Heart right ventricle (tissue), 16 donors: Measurements from ENCODE around the gene OR14C36. TPM values are rescaled to one million over a fixed set of nuclear protein-coding genes. Genes with fewer than 3 reads are reported as not detected.

Source experiments
- ATAC-seq, 8 donors: fragments of 200-7000 bp; cut with Tn5 transposase; one replicate each; pipeline ENCODE4 v1.9.1; 2020; ENCODE audit warnings: mild to moderate bottlenecking in 8 of 8, moderate library complexity in 8 of 8, moderate number of reproducible peaks in 1 of 8
- DNase-seq, 2 donors: peaks; one replicate each; pipeline ENCODE4 v3.0.0-alpha.2; 2020
- H3K27ac ChIP-seq, 10 donors: fragments of 200-600 bp; sonication (generic) in 2 of 10; one replicate each; pipeline versions ENCODE4 v1.5.0 to v1.8.0; 2020 to 2022; ENCODE audit warnings: mild to moderate bottlenecking in 3 of 10
- H3K27me3 ChIP-seq, 7 donors: fragments of 200-600 bp; one replicate each; pipeline ENCODE4 v1.8.0; 2021 to 2022; ENCODE audit warnings: mild to moderate bottlenecking in 2 of 7
- H3K36me3 ChIP-seq, 9 donors: fragments of 200-600 bp; sonication (generic) in 1 of 9; one replicate each; pipeline versions ENCODE4 v1.5.0 to v1.8.0; 2020 to 2022; ENCODE audit warnings: mild to moderate bottlenecking in 2 of 9
- H3K4me1 ChIP-seq, 9 donors: fragments of 200-600 bp; sonication (generic) in 1 of 9; one replicate each; pipeline versions ENCODE4 v1.5.0 to v1.8.0; 2020 to 2022; ENCODE audit warnings: mild to moderate bottlenecking in 4 of 9
- H3K4me3 ChIP-seq, 10 donors: fragments of 200-600 bp; sonication (generic) in 2 of 10; one replicate each; pipeline versions ENCODE4 v1.5.0 to v1.8.0; 2020 to 2022; ENCODE audit warnings: mild to moderate bottlenecking in 7 of 10, moderate library complexity in 2 of 10
- H3K9me3 ChIP-seq, 11 donors: fragments of 200-600 bp in 10 of 11; sonication (generic) in 2 of 11; one replicate each; pipeline versions ENCODE4 v1.5.0 to v1.8.0; 2013 to 2022; ENCODE audit warnings: mild to moderate bottlenecking in 2 of 11, control low read depth in 1 of 11, moderate library complexity in 1 of 11
- WGBS, 2 donors: extraction: QIAGEN DNeasy Blood & Tissue Kit; methylation state at CpG; one replicate each; pipeline ENCODE4 v1.1.7; 2013; ENCODE audit warnings: inconsistent platforms in 1 of 2; 5-methylcytosine and 5-hydroxymethylcytosine counted together
- intact Hi-C, 10 donors: fragments of 100-400 bp; cut with DNase I; formaldehyde crosslinking; loops; one replicate each; pipeline versions ENCODE4 v1.11.1 to v1.14.2; 2022
- polyA plus RNA-seq, 2 donors: library from polyadenylated mRNA; stranded (reverse); fragments of 200-250 nt; gene quantifications; one replicate each; pipeline ENCODE4 v1.2.3, GENCODE V29; 2013
- total RNA-seq, 10 donors: library from RNA; stranded (reverse); fragmentation: NEBNext Ultra II Directional in 3 of 10; extraction: Animal tissue kit (Norgen Biotek cat#: 25700) in 3 of 10; gene quantifications; one replicate each; pipeline versions ENCODE4 v1.2.1 to v1.2.4, GENCODE V29; 2021 to 2023
- TF ChIP-seq, protein P1 (sequence below), 9 donors: fragments of 200-600 bp; sonication (generic) in 2 of 9; IDR thresholded peaks; one replicate each; pipeline versions ENCODE4 v1.5.0 to v1.8.0; 2021 to 2022; ENCODE audit warnings: antibody characterized with exemption in 9 of 9, mild to moderate bottlenecking in 5 of 9, moderate library complexity in 1 of 9
- donor health status: Arrhythmogenic right ventricular cardiomyopathy.
- donor health status: ischemic (EF 13 %, LVEDD 7.1; RV severe dilation, severe dysfunction).
- donor health status: healthy with polysubstance abuse.
- donor health status: DM: no; HTN: yes; CAD: no.
- donor health status: DM: no; HTN: no; CAD: no.
- donor health status: ischemic (EF 25% LVEDD 6.9; RV normal size, moderate dysfunction).
- donor health status: ischemic (EF 25% LVEDD 5.7; RV mildly dilated, moderate dysfunction).
- donor health status: healthy.
- donor health status: DM: yes; HTN: yes; CAD: no.
- donor health status: Ischemic cardiomyopathy.
- donor health status: ischemic (EF 35%, LVEDD 5.7; RV mildly dilated, moderate dysfunction).
- donor health status: nonischemic (EF 11% LVEDD 7.7; RV severe dilation, severe dysfunction).
- donor health status: DM: yes; HTN: yes; CAD: no.
- donor health status: PGD.
- donor health status: ischemic (EF 29% LVEDD 5.4; RV normal size, mild dysfunction).
- donor health status: nonischemic (EF 23%, LVEDD 6.1; RV moderate dilation, normal function).

The OR14C36 gene
- total and polyA plus RNA-seq, 12 donors = not detected

DNA sequence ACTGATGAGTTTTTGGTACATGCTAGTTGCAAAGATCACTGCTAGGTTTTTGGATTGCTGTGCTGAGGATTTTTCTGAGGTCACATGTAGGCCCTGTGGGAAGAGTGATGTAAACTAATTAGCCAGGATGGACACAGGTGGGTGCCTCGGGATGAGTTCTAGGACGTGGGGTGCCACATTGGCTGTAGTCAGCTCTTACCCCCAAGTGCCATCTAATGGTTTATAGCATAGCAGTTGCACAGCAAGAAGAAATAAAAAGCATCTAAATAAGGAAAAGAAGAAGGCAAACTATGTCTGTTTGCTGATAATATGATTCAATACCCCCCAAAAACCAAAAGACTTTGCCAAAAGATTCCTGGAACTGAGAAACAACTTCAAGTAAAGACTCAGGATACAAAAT, 44.5 kb downstream of the OR14C36 start:
- DNase-seq = no peak
- H3K4me1 ChIP-seq = no peaks in the 10 kb centered on the region
- peaks cover 0 to 13% (median 0%) of the 10 kb centered on the region in 11 donors for H3K9me3 ChIP-seq
- intact Hi-C loops = no loop called here
- no peak for ATAC-seq
- no peak overlapping the region for H3K4me3 ChIP-seq
- WGBS, 2 donors = 38 to 42% methylated on average over 2 of the region's 2 CpGs
- TF ChIP-seq, protein P1, sequence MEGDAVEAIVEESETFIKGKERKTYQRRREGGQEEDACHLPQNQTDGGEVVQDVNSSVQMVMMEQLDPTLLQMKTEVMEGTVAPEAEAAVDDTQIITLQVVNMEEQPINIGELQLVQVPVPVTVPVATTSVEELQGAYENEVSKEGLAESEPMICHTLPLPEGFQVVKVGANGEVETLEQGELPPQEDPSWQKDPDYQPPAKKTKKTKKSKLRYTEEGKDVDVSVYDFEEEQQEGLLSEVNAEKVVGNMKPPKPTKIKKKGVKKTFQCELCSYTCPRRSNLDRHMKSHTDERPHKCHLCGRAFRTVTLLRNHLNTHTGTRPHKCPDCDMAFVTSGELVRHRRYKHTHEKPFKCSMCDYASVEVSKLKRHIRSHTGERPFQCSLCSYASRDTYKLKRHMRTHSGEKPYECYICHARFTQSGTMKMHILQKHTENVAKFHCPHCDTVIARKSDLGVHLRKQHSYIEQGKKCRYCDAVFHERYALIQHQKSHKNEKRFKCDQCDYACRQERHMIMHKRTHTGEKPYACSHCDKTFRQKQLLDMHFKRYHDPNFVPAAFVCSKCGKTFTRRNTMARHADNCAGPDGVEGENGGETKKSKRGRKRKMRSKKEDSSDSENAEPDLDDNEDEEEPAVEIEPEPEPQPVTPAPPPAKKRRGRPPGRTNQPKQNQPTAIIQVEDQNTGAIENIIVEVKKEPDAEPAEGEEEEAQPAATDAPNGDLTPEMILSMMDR (IDR thresholded peaks at IDR 0.05) = no peak
- no peaks in the 10 kb centered on the region for H3K36me3 ChIP-seq
- H3K27ac ChIP-seq = no peak overlapping the region
- no peaks in the 10 kb centered on the region for H3K27me3 ChIP-seq

Other genes starting within 250 kb of the OR14C36 start
- not detected for gene OR2M5, start 203.6 kb upstream of the OR14C36 start, total RNA-seq
- gene OR2M5, start 203.6 kb upstream of the OR14C36 start, polyA plus RNA-seq = not detected
- not detected for gene OR2M2, start 174.0 kb upstream of the OR14C36 start, total RNA-seq
- gene OR2M2, start 174.0 kb upstream of the OR14C36 start, polyA plus RNA-seq = not detected
- not detected for gene OR2M3, start 151.5 kb upstream of the OR14C36 start, total RNA-seq
- not detected for gene OR2M3, start 151.5 kb upstream of the OR14C36 start, polyA plus RNA-seq
- not detected for gene OR2M4, start 117.4 kb upstream of the OR14C36 start, total RNA-seq
- not detected for gene OR2M4, start 117.4 kb upstream of the OR14C36 start, polyA plus RNA-seq
- not detected for gene OR2T33, start 70.8 kb upstream of the OR14C36 start, total RNA-seq
- under 1 TPM in 1 of 2 donors, not detected in 1; 0.03 TPM for gene OR2T33, start 70.8 kb upstream of the OR14C36 start, polyA plus RNA-seq
- not detected for gene OR2T12, start 45.4 kb upstream of the OR14C36 start, total RNA-seq
- not detected for gene OR2T12, start 45.4 kb upstream of the OR14C36 start, polyA plus RNA-seq
- not detected for gene OR2M7, start 24.2 kb upstream of the OR14C36 start, total RNA-seq
- gene OR2M7, start 24.2 kb upstream of the OR14C36 start, polyA plus RNA-seq = not detected
- not detected for gene OR2T4, start 12.9 kb downstream of the OR14C36 start, total RNA-seq
- not detected for gene OR2T4, start 12.9 kb downstream of the OR14C36 start, polyA plus RNA-seq
- gene OR2T6, start 27.0 kb downstream of the OR14C36 start, total RNA-seq = not detected
- not detected for gene OR2T6, start 27.0 kb downstream of the OR14C36 start, polyA plus RNA-seq
- not detected for gene OR2T1, start 54.3 kb downstream of the OR14C36 start, total RNA-seq
- not detected for gene OR2T1, start 54.3 kb downstream of the OR14C36 start, polyA plus RNA-seq
- gene OR2T2, start 96.9 kb downstream of the OR14C36 start, total RNA-seq = not detected
- gene OR2T2, start 96.9 kb downstream of the OR14C36 start, polyA plus RNA-seq = not detected
- gene OR2T3, start 124.6 kb downstream of the OR14C36 start, total RNA-seq = not detected
- gene OR2T3, start 124.6 kb downstream of the OR14C36 start, polyA plus RNA-seq = not detected
- gene OR2T5, start 139.8 kb downstream of the OR14C36 start, total RNA-seq = not detected
- gene OR2T5, start 139.8 kb downstream of the OR14C36 start, polyA plus RNA-seq = not detected
- gene OR2G6, start 159.3 kb downstream of the OR14C36 start, total RNA-seq = not detected
- gene OR2G6, start 159.3 kb downstream of the OR14C36 start, polyA plus RNA-seq = not detected
- not detected for gene OR2T29, start 214.0 kb downstream of the OR14C36 start, total RNA-seq
- gene OR2T29, start 214.0 kb downstream of the OR14C36 start, polyA plus RNA-seq = not detected
- not detected for gene OR2T34, start 226.0 kb downstream of the OR14C36 start, total RNA-seq
- not detected for gene OR2T34, start 226.0 kb downstream of the OR14C36 start, polyA plus RNA-seq
- not detected for gene OR2T10, start 248.9 kb downstream of the OR14C36 start, total RNA-seq
- gene OR2T10, start 248.9 kb downstream of the OR14C36 start, polyA plus RNA-seq = not detected